ENCODE data around the gene CLINT1. TPM values are rescaled to one million over a fixed set of nuclear protein-coding genes. Genes with fewer than 3 reads are reported as not detected.

CLINT1 gene
- total RNA-seq, 1 donor from 2014 or later = 126 TPM

DNA sequence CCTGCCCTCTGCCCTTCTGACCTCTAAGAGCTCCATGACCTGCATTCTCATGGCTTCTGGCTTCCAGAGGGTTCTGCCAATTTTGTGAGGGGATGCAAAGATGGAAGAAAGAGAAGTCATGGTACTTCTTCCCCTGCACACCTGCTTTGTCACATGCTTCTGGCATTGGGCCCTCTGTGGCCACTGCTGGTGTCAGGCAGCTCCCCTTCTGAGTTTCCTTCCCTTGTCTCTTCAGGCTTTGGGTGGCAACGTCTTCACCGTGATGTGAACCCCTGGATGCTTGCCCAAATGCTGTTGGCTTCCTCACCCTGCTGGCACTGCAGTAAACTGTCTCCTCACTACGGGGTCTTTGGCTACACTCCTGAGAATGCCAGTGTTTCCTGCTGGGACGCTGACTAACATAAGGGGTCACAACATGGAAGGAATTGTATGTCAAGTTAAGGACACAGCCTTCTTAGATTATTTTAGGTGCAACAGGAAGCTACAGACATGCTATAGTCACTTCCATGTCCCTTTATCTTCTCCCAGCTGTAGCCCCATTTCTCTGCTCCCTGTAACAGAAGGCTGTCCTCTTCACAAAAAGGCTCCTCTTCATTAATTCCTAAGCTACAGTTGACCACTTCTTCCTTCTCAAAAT lies 8.9 kb upstream of the CLINT1 start:
- DNase-seq (ENCODE audit: extremely low spot score in 2 of 2) = no peak
- Histone ChIP-seq H3K4me3 (no peak overlapping the region), H3K4me1 (no peaks in the 10 kb centered on the region), H3K27ac (no peak overlapping the region), H3K36me3 (no peaks in the 10 kb centered on the region), H3K9me3 (no peaks in the 10 kb centered on the region), H3K27me3 (no peaks in the 10 kb centered on the region)
- TF ChIP-seq POLR2AphosphoS5 (IDR thresholded peaks at IDR 0.05; ENCODE audit: insufficient read depth in 1 of 2, low read depth in 1 of 2) (no peak), POLR2A (IDR thresholded peaks at IDR 0.05) (no peak)
- TF ChIP-seq, protein P1, sequence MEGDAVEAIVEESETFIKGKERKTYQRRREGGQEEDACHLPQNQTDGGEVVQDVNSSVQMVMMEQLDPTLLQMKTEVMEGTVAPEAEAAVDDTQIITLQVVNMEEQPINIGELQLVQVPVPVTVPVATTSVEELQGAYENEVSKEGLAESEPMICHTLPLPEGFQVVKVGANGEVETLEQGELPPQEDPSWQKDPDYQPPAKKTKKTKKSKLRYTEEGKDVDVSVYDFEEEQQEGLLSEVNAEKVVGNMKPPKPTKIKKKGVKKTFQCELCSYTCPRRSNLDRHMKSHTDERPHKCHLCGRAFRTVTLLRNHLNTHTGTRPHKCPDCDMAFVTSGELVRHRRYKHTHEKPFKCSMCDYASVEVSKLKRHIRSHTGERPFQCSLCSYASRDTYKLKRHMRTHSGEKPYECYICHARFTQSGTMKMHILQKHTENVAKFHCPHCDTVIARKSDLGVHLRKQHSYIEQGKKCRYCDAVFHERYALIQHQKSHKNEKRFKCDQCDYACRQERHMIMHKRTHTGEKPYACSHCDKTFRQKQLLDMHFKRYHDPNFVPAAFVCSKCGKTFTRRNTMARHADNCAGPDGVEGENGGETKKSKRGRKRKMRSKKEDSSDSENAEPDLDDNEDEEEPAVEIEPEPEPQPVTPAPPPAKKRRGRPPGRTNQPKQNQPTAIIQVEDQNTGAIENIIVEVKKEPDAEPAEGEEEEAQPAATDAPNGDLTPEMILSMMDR (IDR thresholded peaks at IDR 0.05) = no peak
- intact Hi-C loops (cut with DNase I) = no loop called here

DNA sequence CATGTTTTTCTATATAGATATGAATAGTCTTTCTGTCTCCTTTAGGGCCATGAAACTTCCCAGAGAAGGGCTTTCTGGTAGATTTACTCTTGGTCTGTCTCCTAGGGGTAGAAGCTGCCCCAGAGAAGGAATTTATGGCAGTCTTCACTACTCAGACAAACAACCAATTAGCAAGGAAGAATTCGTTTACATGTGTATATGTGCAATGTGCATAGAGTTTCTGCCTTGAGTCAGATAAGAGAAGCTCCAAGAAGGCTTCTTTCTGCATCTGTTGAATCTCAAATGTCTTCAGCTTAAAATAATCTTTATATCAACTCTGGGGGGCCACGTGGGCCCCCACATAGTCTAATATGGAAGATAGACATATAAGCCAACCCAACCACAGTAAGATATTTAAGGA lies 7.6 kb upstream of the CLINT1 start:
- Histone ChIP-seq H3K4me3 (no peak overlapping the region), H3K27ac (no peak overlapping the region), H3K4me1 (no peaks in the 10 kb centered on the region), H3K27me3 (no peaks in the 10 kb centered on the region), H3K9me3 (no peaks in the 10 kb centered on the region), H3K36me3 (no peaks in the 10 kb centered on the region)
- DNase-seq (ENCODE audit: extremely low spot score in 2 of 2) = no peak
- intact Hi-C loops (cut with DNase I) = no loop called here
- no peak for TF ChIP-seq POLR2AphosphoS5 (IDR thresholded peaks at IDR 0.05; ENCODE audit: insufficient read depth in 1 of 2, low read depth in 1 of 2)
- TF ChIP-seq, protein P1 (IDR thresholded peaks at IDR 0.05) = no peak
- TF ChIP-seq POLR2A (IDR thresholded peaks at IDR 0.05) = no peak

DNA sequence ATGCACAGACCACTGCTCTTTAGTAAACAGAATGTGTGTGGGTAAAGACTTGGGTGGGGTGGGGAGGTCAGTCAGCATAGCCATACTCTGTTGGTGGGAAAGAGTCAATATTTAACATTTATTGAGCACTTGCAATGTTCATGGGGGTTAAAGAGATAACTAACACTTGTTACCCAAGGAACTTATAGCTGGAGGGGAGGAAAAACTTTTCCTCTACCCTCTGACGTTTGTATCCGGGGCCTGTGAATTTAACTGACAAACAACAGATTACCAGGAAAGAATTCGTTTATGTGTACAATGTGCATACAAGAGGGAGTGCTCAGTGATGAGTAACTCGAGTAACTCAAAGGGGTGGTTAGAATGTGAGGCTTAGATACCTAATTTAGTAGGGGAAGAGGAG lies 6.8 kb upstream of the CLINT1 start:
- intact Hi-C loops (cut with DNase I) = no loop called here
- H3K4me1 ChIP-seq = no peaks in the 10 kb centered on the region
- no peak overlapping the region for H3K4me3 ChIP-seq
- no peak for TF ChIP-seq POLR2A (IDR thresholded peaks at IDR 0.05)
- no peak for TF ChIP-seq POLR2AphosphoS5 (IDR thresholded peaks at IDR 0.05; ENCODE audit: insufficient read depth in 1 of 2, low read depth in 1 of 2)
- TF ChIP-seq, protein P1 (IDR thresholded peaks at IDR 0.05) = no peak
- H3K27me3 ChIP-seq = no peaks in the 10 kb centered on the region
- DNase-seq (ENCODE audit: extremely low spot score in 2 of 2) = no peak
- H3K27ac ChIP-seq = no peak overlapping the region
- H3K36me3 ChIP-seq = no peaks in the 10 kb centered on the region
- H3K9me3 ChIP-seq = no peaks in the 10 kb centered on the region

DNA sequence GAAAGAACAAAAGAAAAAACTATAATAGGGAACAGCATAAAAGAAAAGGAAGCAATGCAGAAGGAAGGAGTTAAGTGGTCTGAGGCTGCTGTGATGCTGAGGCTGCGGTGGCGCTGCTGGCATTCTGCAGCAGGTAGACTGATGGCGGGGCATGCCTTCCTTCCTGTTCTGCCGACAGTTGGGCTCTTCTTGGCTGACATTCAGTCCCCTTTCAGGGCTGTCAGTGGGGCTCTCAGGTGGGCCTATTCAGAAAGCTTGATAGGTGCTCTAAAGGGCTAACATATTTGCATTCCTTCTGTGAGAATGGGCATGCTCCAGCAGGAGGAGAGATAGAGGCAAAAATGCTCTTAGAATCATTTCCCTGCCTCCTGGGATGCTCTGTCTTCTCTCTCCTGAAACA lies 5.1 kb upstream of the CLINT1 start:
- intact Hi-C loops (cut with DNase I) = no loop called here
- TF ChIP-seq POLR2AphosphoS5 (IDR thresholded peaks at IDR 0.05; ENCODE audit: insufficient read depth in 1 of 2, low read depth in 1 of 2) (no peak), POLR2A (IDR thresholded peaks at IDR 0.05) (no peak)
- TF ChIP-seq, protein P1 (IDR thresholded peaks at IDR 0.05) = no peak
- no peaks in the 10 kb centered on the region for H3K9me3 ChIP-seq
- DNase-seq (ENCODE audit: extremely low spot score in 2 of 2) = no peak
- H3K36me3 ChIP-seq = no peaks in the 10 kb centered on the region
- H3K4me1 ChIP-seq = no peaks in the 10 kb centered on the region
- no peak overlapping the region for H3K27ac ChIP-seq
- no peaks in the 10 kb centered on the region for H3K27me3 ChIP-seq
- H3K4me3 ChIP-seq = no peak overlapping the region

DNA sequence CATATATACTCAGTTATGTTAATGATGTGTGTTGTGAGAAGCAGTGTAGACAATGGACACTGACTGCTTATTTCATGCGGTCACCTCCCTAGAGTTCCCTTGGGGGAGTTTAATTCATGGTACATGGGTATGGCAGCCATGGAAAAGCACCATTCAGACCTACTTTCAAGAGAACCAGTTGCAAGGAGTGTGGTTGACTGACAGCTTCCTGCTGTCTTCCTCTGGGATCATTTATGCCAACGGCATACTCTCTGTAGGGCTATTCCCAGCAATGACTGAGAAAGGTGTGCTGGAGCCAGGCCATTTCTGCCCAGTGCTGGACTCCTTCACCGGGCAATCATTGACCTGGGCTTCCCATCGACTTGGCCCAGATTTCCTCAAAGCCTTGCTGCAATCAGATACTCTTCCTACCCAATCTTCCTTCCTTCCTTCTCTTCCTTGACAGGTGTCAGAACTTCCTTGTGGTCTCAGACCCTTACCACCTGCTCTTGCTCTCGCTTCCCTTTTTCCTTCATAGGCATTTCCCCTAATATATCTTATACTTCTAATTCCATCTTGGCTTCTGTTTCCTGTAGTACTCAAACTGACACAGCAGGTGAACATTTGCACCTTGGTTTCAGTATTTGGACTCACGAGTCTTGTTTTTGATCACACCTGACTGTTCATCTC lies 3.4 kb upstream of the CLINT1 start:
- H3K9me3 ChIP-seq = no peaks in the 10 kb centered on the region
- no peak overlapping the region for H3K4me3 ChIP-seq
- no peaks in the 10 kb centered on the region for H3K27me3 ChIP-seq
- no peak overlapping the region for H3K27ac ChIP-seq
- TF ChIP-seq, protein P1 (IDR thresholded peaks at IDR 0.05) = no peak
- TF ChIP-seq POLR2A (IDR thresholded peaks at IDR 0.05) (no peak), POLR2AphosphoS5 (IDR thresholded peaks at IDR 0.05; ENCODE audit: insufficient read depth in 1 of 2, low read depth in 1 of 2) (no peak)
- intact Hi-C loops (cut with DNase I) = no loop called here
- DNase-seq (ENCODE audit: extremely low spot score in 2 of 2) = no peak
- H3K36me3 ChIP-seq = no peaks in the 10 kb centered on the region
- H3K4me1 ChIP-seq = peaks cover 4% of the 10 kb centered on the region
